WTC11 (cell line): Measurements from ENCODE around the gene VCPKMT. TPM values are rescaled to one million over a fixed set of nuclear protein-coding genes. Genes with fewer than 3 reads are reported as not detected.

ENCODE experiments used
- ATAC-seq: fragments of 200-7000 bp; cut with Tn5 transposase; 2 replicates; pipeline ENCODE4 v1.10.0; 2021; ENCODE audit warnings: mild to moderate bottlenecking, moderate library complexity
- CTCF ChIA-PET: fragments of 300-600 bp; sonication (Branson Sonifier 250); formaldehyde crosslinking; loops from one replicate; lab custom pipeline; 2021; ENCODE audit warnings: antibody characterized with exemption; lab: Charles Lee
- POLR2A ChIA-PET: fragments of 350-600 bp; sonication (Branson Sonifier 250); formaldehyde crosslinking; loops from one replicate; lab custom pipeline; 2021; ENCODE audit warnings: antibody characterized with exemption; lab: Charles Lee
- DNase-seq: peaks from one replicate; pipeline ENCODE4 v3.0.0; 2021; ENCODE audit warnings: low spot score
- H3K27ac Mint-ChIP-seq: 2 replicates; pipeline ENCODE4 v1.8.0; 2021; ENCODE audit warnings: mixed read lengths
- H3K27me3 Mint-ChIP-seq: 2 replicates; pipeline ENCODE4 v1.8.0; 2021; ENCODE audit warnings: low read depth, mild to moderate bottlenecking, moderate library complexity, mixed read lengths
- H3K36me3 Mint-ChIP-seq: 2 replicates; pipeline ENCODE4 v1.8.0; 2021; ENCODE audit warnings: mixed read lengths
- H3K4me1 Mint-ChIP-seq: 2 replicates; pipeline ENCODE4 v1.8.0; 2022; ENCODE audit warnings: mixed read lengths
- H3K4me3 Mint-ChIP-seq: 2 replicates; pipeline ENCODE4 v1.8.0; 2021; ENCODE audit warnings: mild to moderate bottlenecking, moderate library complexity, mixed read lengths
- H3K9me3 Mint-ChIP-seq: 2 replicates; pipeline ENCODE4 v1.8.0; 2021; ENCODE audit warnings: mixed read lengths
- CREB1 ChIP-seq: sonication (generic); formaldehyde crosslinking; IDR thresholded peaks from 2 replicates; pipeline ENCODE4 v1.8.0; 2023; ENCODE audit warnings: mild to moderate bottlenecking, missing genetic modification reagents
- EMX1 ChIP-seq: fragments of 250-450 bp; sonication (Bioruptor Pico); IDR thresholded peaks from 2 replicates; pipeline ENCODE4 v1.8.0; 2021; ENCODE audit warnings: mild to moderate bottlenecking
- ESRRA ChIP-seq: sonication (generic); formaldehyde crosslinking; IDR thresholded peaks from 2 replicates; pipeline ENCODE4 v1.8.1; 2022; ENCODE audit warnings: mild to moderate bottlenecking, missing genetic modification reagents, borderline replicate concordance
- ETV6 ChIP-seq: sonication (generic); formaldehyde crosslinking; IDR thresholded peaks from 2 replicates; pipeline ENCODE4 v1.8.1; 2022; ENCODE audit warnings: mild to moderate bottlenecking, missing genetic modification reagents
- FOXJ3 ChIP-seq: sonication (generic); formaldehyde crosslinking; IDR thresholded peaks from 2 replicates; pipeline ENCODE4 v1.9.0; 2021; ENCODE audit warnings: missing genetic modification reagents, mild to moderate bottlenecking, borderline replicate concordance
- GABPB1 ChIP-seq: sonication (generic); formaldehyde crosslinking; IDR thresholded peaks from 2 replicates; pipeline ENCODE4 v1.8.1; 2023; ENCODE audit warnings: mild to moderate bottlenecking, missing genetic modification reagents
- HMGA2 ChIP-seq: fragments of 250-450 bp; sonication (Bioruptor Pico); IDR thresholded peaks from 2 replicates; pipeline ENCODE4 v1.4.0; 2021; ENCODE audit warnings: mild to moderate bottlenecking, moderate library complexity
- SMAD3 ChIP-seq: sonication (generic); formaldehyde crosslinking; IDR thresholded peaks from 2 replicates; pipeline ENCODE4 v1.8.0; 2022; ENCODE audit warnings: missing genetic modification reagents, mild to moderate bottlenecking, borderline replicate concordance
- SMAD4 ChIP-seq: sonication (generic); formaldehyde crosslinking; IDR thresholded peaks from 2 replicates; pipeline ENCODE4 v1.8.0; 2022; ENCODE audit warnings: mild to moderate bottlenecking, missing genetic modification reagents
- TEAD1 ChIP-seq: sonication (generic); formaldehyde crosslinking; IDR thresholded peaks from 2 replicates; pipeline ENCODE4 v1.8.0; 2022; ENCODE audit warnings: mild to moderate bottlenecking, missing genetic modification reagents
- TP53 ChIP-seq: sonication (generic); formaldehyde crosslinking; IDR thresholded peaks from 2 replicates; pipeline ENCODE4 v1.8.1; 2023; ENCODE audit warnings: mild to moderate bottlenecking, missing genetic modification reagents
- ZNF396 ChIP-seq: fragments of 250-450 bp; sonication (Bioruptor Pico); IDR thresholded peaks from 2 replicates; pipeline ENCODE4 v1.8.0; 2021; ENCODE audit warnings: mild to moderate bottlenecking, moderate library complexity, borderline replicate concordance
- total RNA-seq: library from RNA; stranded (reverse); gene quantifications from 3 replicates; pipeline ENCODE4 v1.2.3, GENCODE V29; 2021
- TF ChIP-seq, protein P1 (sequence below): fragments of 200-600 bp; IDR thresholded peaks from 2 replicates; pipeline ENCODE4 v1.8.0; 2022; ENCODE audit warnings: antibody characterized with exemption
- TF ChIP-seq, protein P2 (sequence below): sonication (generic); formaldehyde crosslinking; IDR thresholded peaks from 2 replicates; pipeline ENCODE4 v1.8.1; 2022; ENCODE audit warnings: missing genetic modification reagents, borderline replicate concordance
- TF ChIP-seq, protein P3 (sequence below): sonication (generic); formaldehyde crosslinking; IDR thresholded peaks from 2 replicates; pipeline ENCODE4 v1.8.0; 2023; ENCODE audit warnings: missing genetic modification reagents
- TF ChIP-seq, protein P4 (sequence below): fragments of 250-450 bp; sonication (Bioruptor Pico); IDR thresholded peaks from 2 replicates; pipeline ENCODE4 v1.9.0; 2021; ENCODE audit warnings: mild to moderate bottlenecking
- TF ChIP-seq, protein P5 (sequence below): sonication (generic); formaldehyde crosslinking; IDR thresholded peaks from 2 replicates; pipeline ENCODE4 v1.8.0; 2022; ENCODE audit warnings: mild to moderate bottlenecking, missing genetic modification reagents
- TF ChIP-seq, protein P6 (sequence below): sonication (generic); formaldehyde crosslinking; IDR thresholded peaks from 2 replicates; pipeline ENCODE4 v1.8.1; 2023; ENCODE audit warnings: mild to moderate bottlenecking, missing genetic modification reagents, moderate library complexity
- TF ChIP-seq, protein P7 (sequence below): sonication (generic); formaldehyde crosslinking; IDR thresholded peaks from 2 replicates; pipeline ENCODE4 v1.8.1; 2022; ENCODE audit warnings: mild to moderate bottlenecking, moderate library complexity, missing genetic modification reagents
- TF ChIP-seq, protein P8 (sequence below): sonication (generic); formaldehyde crosslinking; IDR thresholded peaks from 2 replicates; pipeline ENCODE4 v1.8.0; 2023; ENCODE audit warnings: mild to moderate bottlenecking, missing genetic modification reagents

VCPKMT gene
- total RNA-seq, 1 experiment from 2014 or later, result 11.5 TPM

DNA sequence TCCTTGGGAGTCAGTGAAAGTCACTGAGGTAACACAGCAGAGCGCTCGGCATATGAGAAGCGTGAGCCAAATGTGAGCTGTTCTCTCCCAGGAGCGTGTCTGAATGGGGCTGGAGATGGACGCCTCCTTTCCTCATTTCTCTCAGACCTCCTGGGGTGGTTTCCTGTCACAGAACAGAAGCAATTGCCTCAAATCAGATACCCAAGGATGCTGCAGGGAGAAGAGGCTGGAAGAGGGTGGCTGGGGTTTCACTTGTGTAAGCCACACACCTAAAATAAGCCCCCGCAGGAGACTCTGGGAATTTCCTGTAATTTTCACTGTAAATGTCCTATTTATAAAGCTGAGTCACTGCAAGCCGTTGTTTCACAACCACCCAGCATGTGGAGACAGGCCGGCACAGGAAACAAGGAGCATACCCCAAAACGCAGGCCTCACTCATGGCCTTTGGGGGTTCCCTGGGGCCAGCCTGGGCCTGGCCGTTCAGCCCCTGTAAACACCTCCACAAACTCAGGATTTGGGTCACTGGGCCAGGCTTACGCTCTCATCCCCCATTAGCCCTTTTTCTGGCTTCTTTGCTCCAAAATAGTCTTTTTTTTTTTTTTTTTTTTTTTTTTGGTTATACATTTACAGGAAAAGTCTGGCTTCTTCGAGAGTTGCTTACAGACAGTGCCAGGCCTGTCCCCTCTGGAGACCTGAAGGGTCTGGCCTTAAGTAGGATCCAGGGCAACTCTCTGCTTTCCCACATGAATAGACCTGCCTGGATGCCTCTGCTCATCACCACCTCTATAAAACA, 55.3 kb downstream of the VCPKMT start:
- Mint-ChIP-seq H3K27ac (peak overlapping the region; percentile 20; the same call in 1 of the 2 replicates), H3K36me3 (no peaks in the 10 kb centered on the region), H3K27me3 (no peaks in the 10 kb centered on the region), H3K4me3 (no peak overlapping the region)
- CTCF ChIA-PET, result interaction anchor here (0.8 to 2.5 kb wide), 8 partner anchors 21 to 207 kb away, joined by 3 to 15 read pairs (median 3); no protein-coding TSS in a partner anchor
- TF ChIP-seq GABPB1 (CRISPR knock-in tag) (peak; percentile 46; the same call in 1 of the 2 replicates), SMAD4 (CRISPR knock-in tag) (no peak)
- TF ChIP-seq, protein P1, sequence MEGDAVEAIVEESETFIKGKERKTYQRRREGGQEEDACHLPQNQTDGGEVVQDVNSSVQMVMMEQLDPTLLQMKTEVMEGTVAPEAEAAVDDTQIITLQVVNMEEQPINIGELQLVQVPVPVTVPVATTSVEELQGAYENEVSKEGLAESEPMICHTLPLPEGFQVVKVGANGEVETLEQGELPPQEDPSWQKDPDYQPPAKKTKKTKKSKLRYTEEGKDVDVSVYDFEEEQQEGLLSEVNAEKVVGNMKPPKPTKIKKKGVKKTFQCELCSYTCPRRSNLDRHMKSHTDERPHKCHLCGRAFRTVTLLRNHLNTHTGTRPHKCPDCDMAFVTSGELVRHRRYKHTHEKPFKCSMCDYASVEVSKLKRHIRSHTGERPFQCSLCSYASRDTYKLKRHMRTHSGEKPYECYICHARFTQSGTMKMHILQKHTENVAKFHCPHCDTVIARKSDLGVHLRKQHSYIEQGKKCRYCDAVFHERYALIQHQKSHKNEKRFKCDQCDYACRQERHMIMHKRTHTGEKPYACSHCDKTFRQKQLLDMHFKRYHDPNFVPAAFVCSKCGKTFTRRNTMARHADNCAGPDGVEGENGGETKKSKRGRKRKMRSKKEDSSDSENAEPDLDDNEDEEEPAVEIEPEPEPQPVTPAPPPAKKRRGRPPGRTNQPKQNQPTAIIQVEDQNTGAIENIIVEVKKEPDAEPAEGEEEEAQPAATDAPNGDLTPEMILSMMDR, result 0 out of 2 replicates have a peak, but pooled peaks have one; percentile 19
- TF ChIP-seq, all 79 proteins: peak for 2
- POLR2A ChIA-PET, result interaction anchor here (1.0 to 1.4 kb wide), 3 partner anchors 9 to 199 kb away, joined by 3 to 5 read pairs (median 3); no protein-coding TSS in a partner anchor
- no peak for DNase-seq
- H3K9me3 Mint-ChIP-seq, result no peaks in the 10 kb centered on the region
- H3K4me1 Mint-ChIP-seq, result peaks cover 32% of the 10 kb centered on the region
- ATAC-seq, result peak; percentile 48

DNA sequence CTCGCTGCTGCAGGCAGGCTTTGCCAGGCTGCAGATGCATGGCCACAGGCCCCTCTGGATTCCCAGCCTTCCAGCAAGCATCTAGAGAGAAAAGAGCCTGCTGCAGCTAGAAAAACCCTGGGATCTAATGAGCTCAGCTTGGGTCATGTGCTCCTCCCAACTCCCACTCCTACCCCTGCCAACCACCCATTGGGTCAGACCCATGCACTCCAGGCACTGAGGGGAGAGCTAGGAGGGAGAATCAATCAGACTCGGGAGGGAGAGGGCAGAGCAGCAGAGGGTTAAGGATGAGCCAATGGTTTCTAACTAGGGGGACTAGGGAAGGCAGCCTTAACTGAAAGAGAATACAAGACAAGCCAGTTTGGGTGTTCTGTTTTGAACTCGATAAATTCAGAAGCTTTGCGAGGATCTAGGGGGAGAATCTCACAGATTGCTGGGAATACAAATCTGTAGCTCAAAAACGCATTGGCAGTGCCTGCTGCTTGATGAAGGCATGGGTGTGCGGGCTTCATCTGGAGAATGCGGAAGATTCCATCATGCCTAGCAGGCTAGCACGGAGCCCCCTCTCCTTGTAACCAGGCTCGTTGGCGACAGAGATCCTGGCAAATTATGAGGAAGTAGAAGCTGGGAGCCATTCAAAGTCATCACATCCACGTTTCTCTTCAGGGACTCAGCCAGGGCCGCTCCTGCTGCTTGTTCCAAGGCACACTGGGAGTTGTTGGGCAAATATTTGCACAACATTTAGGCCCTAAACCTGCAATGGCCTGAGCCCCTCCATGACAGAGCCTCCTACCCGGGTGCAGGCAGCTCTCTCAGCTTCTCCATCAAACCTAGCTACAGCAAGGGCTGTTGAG, 56.4 kb downstream of the VCPKMT start:
- H3K4me1 Mint-ChIP-seq, result peaks cover 32% of the 10 kb centered on the region
- no peaks in the 10 kb centered on the region for H3K27me3 Mint-ChIP-seq
- DNase-seq (no peak), ATAC-seq (peak; percentile 24)
- H3K27ac Mint-ChIP-seq, result no peak overlapping the region
- H3K9me3 Mint-ChIP-seq, result no peaks in the 10 kb centered on the region
- no peaks in the 10 kb centered on the region for H3K36me3 Mint-ChIP-seq
- POLR2A ChIA-PET, result no interaction called here
- CTCF ChIA-PET, result interaction anchor here (0.9 to 2.5 kb wide), 6 partner anchors 22 to 197 kb away, joined by 3 to 15 read pairs (median 4); no protein-coding TSS in a partner anchor
- no peak overlapping the region for H3K4me3 Mint-ChIP-seq
- no peak for TF ChIP-seq ZNF396 (CRISPR knock-in tag)
- TF ChIP-seq, protein P2, sequence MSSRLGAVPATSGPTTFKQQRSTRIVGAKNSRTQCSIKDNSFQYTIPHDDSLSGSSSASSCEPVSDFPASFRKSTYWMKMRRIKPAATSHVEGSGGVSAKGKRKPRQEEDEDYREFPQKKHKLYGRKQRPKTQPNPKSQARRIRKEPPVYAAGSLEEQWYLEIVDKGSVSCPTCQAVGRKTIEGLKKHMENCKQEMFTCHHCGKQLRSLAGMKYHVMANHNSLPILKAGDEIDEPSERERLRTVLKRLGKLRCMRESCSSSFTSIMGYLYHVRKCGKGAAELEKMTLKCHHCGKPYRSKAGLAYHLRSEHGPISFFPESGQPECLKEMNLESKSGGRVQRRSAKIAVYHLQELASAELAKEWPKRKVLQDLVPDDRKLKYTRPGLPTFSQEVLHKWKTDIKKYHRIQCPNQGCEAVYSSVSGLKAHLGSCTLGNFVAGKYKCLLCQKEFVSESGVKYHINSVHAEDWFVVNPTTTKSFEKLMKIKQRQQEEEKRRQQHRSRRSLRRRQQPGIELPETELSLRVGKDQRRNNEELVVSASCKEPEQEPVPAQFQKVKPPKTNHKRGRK (CRISPR knock-in tag), result no peak
- TF ChIP-seq HMGA2 (CRISPR knock-in tag), result no peak
- TF ChIP-seq, protein P3, sequence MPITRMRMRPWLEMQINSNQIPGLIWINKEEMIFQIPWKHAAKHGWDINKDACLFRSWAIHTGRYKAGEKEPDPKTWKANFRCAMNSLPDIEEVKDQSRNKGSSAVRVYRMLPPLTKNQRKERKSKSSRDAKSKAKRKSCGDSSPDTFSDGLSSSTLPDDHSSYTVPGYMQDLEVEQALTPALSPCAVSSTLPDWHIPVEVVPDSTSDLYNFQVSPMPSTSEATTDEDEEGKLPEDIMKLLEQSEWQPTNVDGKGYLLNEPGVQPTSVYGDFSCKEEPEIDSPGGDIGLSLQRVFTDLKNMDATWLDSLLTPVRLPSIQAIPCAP (CRISPR knock-in tag), result no peak
- TF ChIP-seq TEAD1 (CRISPR knock-in tag), result no peak
- TF ChIP-seq, protein P4, sequence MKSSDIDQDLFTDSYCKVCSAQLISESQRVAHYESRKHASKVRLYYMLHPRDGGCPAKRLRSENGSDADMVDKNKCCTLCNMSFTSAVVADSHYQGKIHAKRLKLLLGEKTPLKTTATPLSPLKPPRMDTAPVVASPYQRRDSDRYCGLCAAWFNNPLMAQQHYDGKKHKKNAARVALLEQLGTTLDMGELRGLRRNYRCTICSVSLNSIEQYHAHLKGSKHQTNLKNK, result no peak
- no peak for TF ChIP-seq EMX1 (CRISPR knock-in tag)
- TF ChIP-seq ETV6, result no peak
- no peak for TF ChIP-seq SMAD3 (CRISPR knock-in tag)
- TF ChIP-seq FOXJ3, result no peak
- TF ChIP-seq, protein P5, sequence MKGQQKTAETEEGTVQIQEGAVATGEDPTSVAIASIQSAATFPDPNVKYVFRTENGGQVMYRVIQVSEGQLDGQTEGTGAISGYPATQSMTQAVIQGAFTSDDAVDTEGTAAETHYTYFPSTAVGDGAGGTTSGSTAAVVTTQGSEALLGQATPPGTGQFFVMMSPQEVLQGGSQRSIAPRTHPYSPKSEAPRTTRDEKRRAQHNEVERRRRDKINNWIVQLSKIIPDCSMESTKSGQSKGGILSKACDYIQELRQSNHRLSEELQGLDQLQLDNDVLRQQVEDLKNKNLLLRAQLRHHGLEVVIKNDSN (CRISPR knock-in tag), result no peak
- no peak for TF ChIP-seq TP53 (CRISPR knock-in tag)
- TF ChIP-seq, protein P6, sequence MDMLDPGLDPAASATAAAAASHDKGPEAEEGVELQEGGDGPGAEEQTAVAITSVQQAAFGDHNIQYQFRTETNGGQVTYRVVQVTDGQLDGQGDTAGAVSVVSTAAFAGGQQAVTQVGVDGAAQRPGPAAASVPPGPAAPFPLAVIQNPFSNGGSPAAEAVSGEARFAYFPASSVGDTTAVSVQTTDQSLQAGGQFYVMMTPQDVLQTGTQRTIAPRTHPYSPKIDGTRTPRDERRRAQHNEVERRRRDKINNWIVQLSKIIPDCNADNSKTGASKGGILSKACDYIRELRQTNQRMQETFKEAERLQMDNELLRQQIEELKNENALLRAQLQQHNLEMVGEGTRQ (CRISPR knock-in tag), result no peak
- TF ChIP-seq CREB1 (CRISPR knock-in tag), result no peak
- TF ChIP-seq, protein P7, sequence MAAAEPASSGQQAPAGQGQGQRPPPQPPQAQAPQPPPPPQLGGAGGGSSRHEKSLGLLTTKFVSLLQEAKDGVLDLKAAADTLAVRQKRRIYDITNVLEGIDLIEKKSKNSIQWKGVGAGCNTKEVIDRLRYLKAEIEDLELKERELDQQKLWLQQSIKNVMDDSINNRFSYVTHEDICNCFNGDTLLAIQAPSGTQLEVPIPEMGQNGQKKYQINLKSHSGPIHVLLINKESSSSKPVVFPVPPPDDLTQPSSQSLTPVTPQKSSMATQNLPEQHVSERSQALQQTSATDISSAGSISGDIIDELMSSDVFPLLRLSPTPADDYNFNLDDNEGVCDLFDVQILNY (CRISPR knock-in tag), result no peak
- TF ChIP-seq, protein P8, sequence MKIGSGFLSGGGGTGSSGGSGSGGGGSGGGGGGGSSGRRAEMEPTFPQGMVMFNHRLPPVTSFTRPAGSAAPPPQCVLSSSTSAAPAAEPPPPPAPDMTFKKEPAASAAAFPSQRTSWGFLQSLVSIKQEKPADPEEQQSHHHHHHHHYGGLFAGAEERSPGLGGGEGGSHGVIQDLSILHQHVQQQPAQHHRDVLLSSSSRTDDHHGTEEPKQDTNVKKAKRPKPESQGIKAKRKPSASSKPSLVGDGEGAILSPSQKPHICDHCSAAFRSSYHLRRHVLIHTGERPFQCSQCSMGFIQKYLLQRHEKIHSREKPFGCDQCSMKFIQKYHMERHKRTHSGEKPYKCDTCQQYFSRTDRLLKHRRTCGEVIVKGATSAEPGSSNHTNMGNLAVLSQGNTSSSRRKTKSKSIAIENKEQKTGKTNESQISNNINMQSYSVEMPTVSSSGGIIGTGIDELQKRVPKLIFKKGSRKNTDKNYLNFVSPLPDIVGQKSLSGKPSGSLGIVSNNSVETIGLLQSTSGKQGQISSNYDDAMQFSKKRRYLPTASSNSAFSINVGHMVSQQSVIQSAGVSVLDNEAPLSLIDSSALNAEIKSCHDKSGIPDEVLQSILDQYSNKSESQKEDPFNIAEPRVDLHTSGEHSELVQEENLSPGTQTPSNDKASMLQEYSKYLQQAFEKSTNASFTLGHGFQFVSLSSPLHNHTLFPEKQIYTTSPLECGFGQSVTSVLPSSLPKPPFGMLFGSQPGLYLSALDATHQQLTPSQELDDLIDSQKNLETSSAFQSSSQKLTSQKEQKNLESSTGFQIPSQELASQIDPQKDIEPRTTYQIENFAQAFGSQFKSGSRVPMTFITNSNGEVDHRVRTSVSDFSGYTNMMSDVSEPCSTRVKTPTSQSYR (CRISPR knock-in tag), result no peak
- no peak for TF ChIP-seq ESRRA
